H9 (cell line): ENCODE measurements around the gene EP300. TPM values are rescaled to one million over a fixed set of nuclear protein-coding genes. Genes with fewer than 3 reads are reported as not detected.

Source experiments
- DNase-seq: peaks from one replicate; pipeline ENCODE4 v3.0.0-alpha.2; 2017
- H2AFZ ChIP-seq: one replicate; pipeline ENCODE4 v1.6.1; 2013; ENCODE audit warnings: mild to moderate bottlenecking, low read length, control low read depth, moderate library complexity
- H2AK5ac ChIP-seq: 2 replicates; pipeline ENCODE4 v1.6.1; 2013; ENCODE audit warnings: low read length, control low read depth, mixed read lengths; ENCODE audit not compliant: insufficient read length
- H2BK120ac ChIP-seq: one replicate; pipeline ENCODE4 v1.6.1; 2013; ENCODE audit warnings: low read depth, mild to moderate bottlenecking, low read length, control low read depth, inconsistent platforms; ENCODE audit not compliant: poor library complexity, severe bottlenecking
- H2BK12ac ChIP-seq: 2 replicates; pipeline ENCODE4 v1.6.1; 2013; ENCODE audit warnings: low read length, control low read depth, mixed read lengths, low read depth; ENCODE audit not compliant: insufficient read length
- H2BK15ac ChIP-seq: 2 replicates; pipeline ENCODE4 v1.6.1; 2013; ENCODE audit warnings: low read depth, low read length, control low read depth
- H2BK20ac ChIP-seq: one replicate; pipeline ENCODE4 v1.6.1; 2013; ENCODE audit warnings: low read depth, mild to moderate bottlenecking, low read length, control low read depth, inconsistent platforms; ENCODE audit not compliant: poor library complexity, severe bottlenecking
- H2BK5ac ChIP-seq: 2 replicates; pipeline ENCODE4 v1.6.1; 2013; ENCODE audit warnings: low read length, control low read depth, mixed read lengths; ENCODE audit not compliant: insufficient read length
- H3K14ac ChIP-seq: 2 replicates; pipeline ENCODE4 v1.6.1; 2013; ENCODE audit warnings: low read length, control low read depth; ENCODE audit not compliant: insufficient read depth
- H3K18ac ChIP-seq: 2 replicates; pipeline ENCODE4 v1.6.1; 2013; ENCODE audit warnings: low read depth, mild to moderate bottlenecking, mixed read lengths, low read length, control low read depth; ENCODE audit not compliant: insufficient read length
- H3K23ac ChIP-seq: 2 replicates; pipeline ENCODE4 v1.6.1; 2013; ENCODE audit warnings: low read length, control low read depth, mixed read lengths, low read depth; ENCODE audit not compliant: insufficient read length
- H3K23me2 ChIP-seq: 2 replicates; pipeline ENCODE4 v1.6.1; 2013; ENCODE audit warnings: low read depth, mild to moderate bottlenecking, mixed read lengths, low read length, control low read depth; ENCODE audit not compliant: insufficient read length, poor library complexity, severe bottlenecking
- H3K27ac ChIP-seq: 2 replicates; pipeline ENCODE4 v1.5.1; 2013; ENCODE audit warnings: low read length, control low read depth, mixed read lengths, low read depth; ENCODE audit not compliant: insufficient read length
- H3K27me3 ChIP-seq: 2 replicates; pipeline ENCODE4 v1.6.1; 2013; ENCODE audit warnings: low read length, control low read depth, inconsistent platforms; ENCODE audit not compliant: insufficient read depth
- H3K4ac ChIP-seq: 2 replicates; pipeline ENCODE4 v1.6.1; 2013; ENCODE audit warnings: low read depth, mild to moderate bottlenecking, control low read depth, inconsistent platforms, low read length, moderate library complexity
- H3K4me1 ChIP-seq: 2 replicates; pipeline ENCODE4 v1.6.1; 2013; ENCODE audit warnings: low read length, control low read depth, inconsistent platforms; ENCODE audit not compliant: insufficient read depth
- H3K4me2 ChIP-seq: 2 replicates; pipeline ENCODE4 v1.6.1; 2013; ENCODE audit warnings: low read length, control low read depth, mixed read lengths; ENCODE audit not compliant: insufficient read length, insufficient read depth
- H3K56ac ChIP-seq: 2 replicates; pipeline ENCODE4 v1.6.1; 2013; ENCODE audit warnings: low read depth, mild to moderate bottlenecking, mixed read lengths, low read length, control low read depth; ENCODE audit not compliant: insufficient read length
- H3K79me1 ChIP-seq: 2 replicates; pipeline ENCODE4 v1.6.1; 2013; ENCODE audit warnings: low read depth, mild to moderate bottlenecking, moderate library complexity, low read length, control low read depth, inconsistent platforms; ENCODE audit not compliant: insufficient read depth, poor library complexity, severe bottlenecking
- H3K79me2 ChIP-seq: 2 replicates; pipeline ENCODE4 v1.6.1; 2013; ENCODE audit warnings: low read length, control low read depth, inconsistent platforms; ENCODE audit not compliant: insufficient read depth
- H3K9ac ChIP-seq: 2 replicates; pipeline ENCODE4 v1.6.1; 2013; ENCODE audit warnings: low read length, control low read depth, mixed read lengths; ENCODE audit not compliant: insufficient read length; ENCODE audit errors: extremely low read depth
- H3K9me3 ChIP-seq: one replicate; pipeline ENCODE4 v1.6.1; 2013; ENCODE audit warnings: low read depth, low read length, inconsistent platforms; ENCODE audit not compliant: control insufficient read depth
- H3T11ph ChIP-seq: one replicate; pipeline ENCODE4 v1.6.1; 2013; ENCODE audit warnings: mild to moderate bottlenecking, low read length, control low read depth, inconsistent platforms
- H4K20me1 ChIP-seq: one replicate; pipeline ENCODE4 v1.6.1; 2013; ENCODE audit not compliant: control insufficient read depth, insufficient read length, insufficient read depth
- H4K5ac ChIP-seq: 2 replicates; pipeline ENCODE4 v1.6.1; 2013; ENCODE audit warnings: low read depth, mild to moderate bottlenecking, mixed read lengths, low read length, control low read depth; ENCODE audit not compliant: insufficient read length
- H4K8ac ChIP-seq: replicated peaks from 2 replicates; pipeline ENCODE4 v1.6.1; 2013; ENCODE audit warnings: low read length, control low read depth, mixed read lengths, low read depth; ENCODE audit not compliant: insufficient read length
- H4K91ac ChIP-seq: 2 replicates; pipeline ENCODE4 v1.6.1; 2013; ENCODE audit warnings: low read depth, mild to moderate bottlenecking, moderate library complexity, mixed read lengths, low read length, control low read depth; ENCODE audit not compliant: insufficient read length
- H3K27ac Mint-ChIP-seq, 3 experiments: 2 replicates in 2 of 3; 3 replicates in 1 of 3; pipeline ENCODE4 v1.8.0; 2020 to 2021; ENCODE audit warnings: mixed read lengths in 3 of 3, mild to moderate bottlenecking in 1 of 3, moderate library complexity in 1 of 3
- H3K27me3 Mint-ChIP-seq: 2 replicates; pipeline ENCODE4 v1.8.0; 2021; ENCODE audit warnings: low read depth, mild to moderate bottlenecking, moderate library complexity, mixed read lengths
- H3K36me3 Mint-ChIP-seq, 3 experiments: 2 replicates in 2 of 3; 3 replicates in 1 of 3; pipeline ENCODE4 v1.8.0; 2020 to 2021; ENCODE audit warnings: low read depth in 3 of 3, mixed read lengths in 3 of 3; ENCODE audit not compliant: insufficient read depth in 1 of 3
- H3K4me1 Mint-ChIP-seq, 2 experiments: 2 replicates each; pipeline ENCODE4 v1.8.0; 2020; ENCODE audit warnings: mixed read lengths in 2 of 2
- H3K4me3 Mint-ChIP-seq, 2 experiments: 2 replicates in 1 of 2; 3 replicates in 1 of 2; pipeline ENCODE4 v1.8.0; 2020 to 2021; ENCODE audit warnings: mild to moderate bottlenecking in 2 of 2, mixed read lengths in 2 of 2, moderate library complexity in 1 of 2
- H3K9me3 Mint-ChIP-seq, 2 experiments: 2 replicates in 1 of 2; 3 replicates in 1 of 2; pipeline ENCODE4 v1.8.0; 2020; ENCODE audit warnings: mild to moderate bottlenecking in 2 of 2, mixed read lengths in 2 of 2, moderate library complexity in 1 of 2
- WGBS: extraction: QIAGEN DNeasy Blood & Tissue Kit; methylation state at CpG from one replicate; pipeline ENCODE4 v1.1.7; 2013; ENCODE audit warnings: missing lambda C conversion rate, low lambda C conversion rate, mixed read lengths; ENCODE audit not compliant: insufficient read length; ENCODE audit errors: extremely low coverage; 5-methylcytosine and 5-hydroxymethylcytosine counted together
- total RNA-seq: library from RNA; stranded (reverse); gene quantifications from 2 replicates; pipeline ENCODE4 v1.2.1, GENCODE V29; 2021
- TF ChIP-seq, protein P1 (sequence below): fragments of 200-600 bp; sonication (generic); conservative IDR thresholded peaks from 3 replicates; pipeline ENCODE4 v1.8.0; 2021; ENCODE audit warnings: antibody characterized with exemption, mild to moderate bottlenecking

EP300 gene
- total RNA-seq, 1 experiment from 2014 or later: 136 TPM

DNA sequence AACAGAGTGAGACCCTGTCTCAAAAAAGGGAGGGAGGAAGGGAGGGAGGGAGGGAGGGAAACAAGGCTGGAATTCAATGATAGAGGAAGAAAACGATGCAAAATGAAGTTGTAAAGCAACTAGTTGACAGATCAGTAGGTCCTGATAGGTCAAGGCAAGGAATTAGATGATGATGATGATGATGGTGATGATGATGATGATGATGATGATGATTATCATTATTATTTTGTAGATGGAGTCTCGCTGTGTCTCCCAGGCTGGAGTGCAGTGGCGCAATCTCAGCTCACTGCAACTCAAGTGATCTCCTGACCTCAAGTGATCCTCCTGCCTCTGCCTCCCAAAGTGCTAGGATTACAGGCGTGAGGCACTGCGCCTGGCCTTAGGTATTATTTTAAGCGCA lies 101.4 kb downstream of the EP300 start:
- Histone ChIP-seq H2BK12ac (no peak overlapping the region), H4K8ac (no peak overlapping the region), H3K4ac (no peak overlapping the region), H3K27ac (no peak overlapping the region), H3K23ac (no peak overlapping the region), H2BK15ac (no peak overlapping the region), H3K14ac (no peak overlapping the region), H3T11ph (no peak overlapping the region), H3K4me1 (no peaks in the 10 kb centered on the region), H3K23me2 (peaks cover 12% of the 10 kb centered on the region), H2AFZ (no peak overlapping the region), H3K79me2 (no peaks in the 10 kb centered on the region), H3K9me3 (no peaks in the 10 kb centered on the region), H3K56ac (no peak overlapping the region), H2BK5ac (no peak overlapping the region), H3K27me3 (peaks cover 3% of the 10 kb centered on the region; the same call in 1 of the 2 replicates), H2BK120ac (no peak overlapping the region), H2BK20ac (no peak overlapping the region), H4K5ac (no peak overlapping the region), H4K91ac (no peak overlapping the region), H4K20me1 (no peaks in the 10 kb centered on the region), H3K9ac (no peak overlapping the region), H3K18ac (no peak overlapping the region), H3K79me1 (no peaks in the 10 kb centered on the region), H3K4me2 (no peak overlapping the region), H2AK5ac (no peak overlapping the region)
- no peak overlapping the region for H3K4me3 Mint-ChIP-seq
- TF ChIP-seq, protein P1, sequence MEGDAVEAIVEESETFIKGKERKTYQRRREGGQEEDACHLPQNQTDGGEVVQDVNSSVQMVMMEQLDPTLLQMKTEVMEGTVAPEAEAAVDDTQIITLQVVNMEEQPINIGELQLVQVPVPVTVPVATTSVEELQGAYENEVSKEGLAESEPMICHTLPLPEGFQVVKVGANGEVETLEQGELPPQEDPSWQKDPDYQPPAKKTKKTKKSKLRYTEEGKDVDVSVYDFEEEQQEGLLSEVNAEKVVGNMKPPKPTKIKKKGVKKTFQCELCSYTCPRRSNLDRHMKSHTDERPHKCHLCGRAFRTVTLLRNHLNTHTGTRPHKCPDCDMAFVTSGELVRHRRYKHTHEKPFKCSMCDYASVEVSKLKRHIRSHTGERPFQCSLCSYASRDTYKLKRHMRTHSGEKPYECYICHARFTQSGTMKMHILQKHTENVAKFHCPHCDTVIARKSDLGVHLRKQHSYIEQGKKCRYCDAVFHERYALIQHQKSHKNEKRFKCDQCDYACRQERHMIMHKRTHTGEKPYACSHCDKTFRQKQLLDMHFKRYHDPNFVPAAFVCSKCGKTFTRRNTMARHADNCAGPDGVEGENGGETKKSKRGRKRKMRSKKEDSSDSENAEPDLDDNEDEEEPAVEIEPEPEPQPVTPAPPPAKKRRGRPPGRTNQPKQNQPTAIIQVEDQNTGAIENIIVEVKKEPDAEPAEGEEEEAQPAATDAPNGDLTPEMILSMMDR: no peak
- no peaks in the 10 kb centered on the region for H3K36me3 Mint-ChIP-seq
- H3K4me1 Mint-ChIP-seq: peaks cover 10 to 13% of the 10 kb centered on the region in 2 experiments
- no peak overlapping the region for H3K27ac Mint-ChIP-seq
- H3K27me3 Mint-ChIP-seq: peaks cover 31% of the 10 kb centered on the region
- no peak for DNase-seq
- H3K9me3 Mint-ChIP-seq: no peaks in the 10 kb centered on the region; a peak in 1 of 5 replicates
- no CpG with 5 or more reads among the region's 6 CpGs for WGBS
